SK-N-SH (cell line): ENCODE results near the gene IQCN. TPM values are rescaled to one million over a fixed set of nuclear protein-coding genes. Genes with fewer than 3 reads are reported as not detected.

ENCODE experiments used
- CTCF ChIA-PET: fragments of 300-600, 350-600 bp; formaldehyde crosslinking; extraction: SDS; loops from one replicate; lab custom pipeline; 2021; lab: Yijun Ruan, JAX
- POLR2A ChIA-PET: fragments of 350-600 bp; sonication (Branson Sonifier 250); formaldehyde crosslinking; extraction: SDS; loops from one replicate; lab custom pipeline; 2020; ENCODE audit warnings: antibody characterized with exemption, inconsistent platforms; lab: Yijun Ruan, JAX
- DNase-seq: peaks from one replicate; pipeline ENCODE4 v3.0.0; 2012
- H2AFZ ChIP-seq: fragments of 200-600 bp; sonication (generic); 2 replicates; pipeline ENCODE4 v1.8.1; 2016; ENCODE audit warnings: antibody characterized with exemption, mild to moderate bottlenecking, low read depth
- H3F3A ChIP-seq: fragments of 200-600 bp; sonication (generic); replicated peaks from 2 replicates; pipeline ENCODE3; 2016; ENCODE audit warnings: antibody characterized with exemption, mild to moderate bottlenecking; ENCODE audit not compliant: insufficient read depth
- H3K27ac ChIP-seq, 2 experiments: fragments of 200-500 bp in 1 of 2; fragments of 200-600 bp in 1 of 2; sonication (Bioruptor generic) in 1 of 2; sonication (generic), shearing (Covaris generic) in 1 of 2; 2 replicates each; pipeline versions ENCODE4 v1.5.1 to v1.6.1; 2014 to 2016; ENCODE audit warnings: low read depth in 2 of 2, inconsistent platforms in 1 of 2, low read length in 1 of 2, mild to moderate bottlenecking in 1 of 2, mixed read lengths in 1 of 2
- H3K27me3 ChIP-seq: fragments of 200-600 bp; sonication (generic), shearing (Covaris generic); 2 replicates; pipeline ENCODE4 v1.6.1; 2016; ENCODE audit warnings: mixed run types; ENCODE audit not compliant: insufficient read depth
- H3K36me3 ChIP-seq, 2 experiments: fragments of 200-500 bp in 1 of 2; fragments of 200-600 bp in 1 of 2; sonication (Bioruptor generic) in 1 of 2; sonication (generic) in 1 of 2; replicated peaks in 1 of 2; 2 replicates each; pipeline versions ENCODE3 to v1.5.1; 2014 to 2016; ENCODE audit warnings: low read length in 1 of 2, mild to moderate bottlenecking in 1 of 2; ENCODE audit not compliant: insufficient read depth in 2 of 2, control insufficient read depth in 1 of 2
- H3K4me1 ChIP-seq, 2 experiments: fragments of 200-500 bp in 1 of 2; fragments of 200-600 bp in 1 of 2; sonication (Bioruptor generic) in 1 of 2; sonication (generic), shearing (Covaris generic) in 1 of 2; 2 replicates each; pipeline versions ENCODE4 v1.5.1 to v1.6.1; 2014 to 2016; ENCODE audit warnings: low read depth in 1 of 2, low read length in 1 of 2, mixed run types in 1 of 2; ENCODE audit not compliant: insufficient read depth in 2 of 2, control insufficient read depth in 1 of 2
- H3K4me2 ChIP-seq: fragments of 200-600 bp; sonication (generic), shearing (Covaris generic); 2 replicates; pipeline ENCODE4 v1.6.1; 2017; ENCODE audit warnings: mixed run types
- H3K4me3 ChIP-seq, 2 experiments: fragments of 200-500 bp in 1 of 2; fragments of 200-600 bp in 1 of 2; sonication (Bioruptor generic) in 1 of 2; sonication (generic), shearing (Covaris generic) in 1 of 2; 2 replicates each; pipeline versions ENCODE4 v1.5.1 to v1.8.1; 2014 to 2016; ENCODE audit warnings: low read depth in 2 of 2, inconsistent platforms in 1 of 2, low read length in 1 of 2, mild to moderate bottlenecking in 1 of 2, mixed read lengths in 1 of 2, moderate library complexity in 1 of 2
- H3K79me2 ChIP-seq: fragments of 200-600 bp; sonication (generic); 2 replicates; pipeline ENCODE4 v1.8.1; 2017; ENCODE audit warnings: mild to moderate bottlenecking; ENCODE audit not compliant: insufficient read depth
- H3K9ac ChIP-seq: fragments of 200-600 bp; sonication (generic); 2 replicates; pipeline ENCODE4 v1.6.1; 2017; ENCODE audit warnings: mixed run types
- H3K9me2 ChIP-seq: fragments of 200-600 bp; sonication (generic); 2 replicates; pipeline ENCODE4 v1.6.1; 2017; ENCODE audit warnings: mixed run types
- H3K9me3 ChIP-seq: fragments of 200-600 bp; sonication (generic); 2 replicates; pipeline ENCODE4 v1.6.1; 2017; ENCODE audit warnings: mixed run types, mild to moderate bottlenecking, moderate library complexity
- H4K20me1 ChIP-seq: fragments of 200-600 bp; sonication (generic); 2 replicates; pipeline ENCODE4 v1.6.1; 2017; ENCODE audit warnings: mild to moderate bottlenecking, mixed run types; ENCODE audit not compliant: insufficient read depth
- CHD2 ChIP-seq: fragments of 150-350 bp; IDR thresholded peaks from 2 replicates; pipeline ENCODE4 v1.6.1; 2018; ENCODE audit warnings: low read length; ENCODE audit not compliant: partially characterized antibody
- ELF1 ChIP-seq: IDR thresholded peaks from 2 replicates; pipeline ENCODE4 v1.4.0; 2012
- EP300 ChIP-seq, 2 experiments: IDR thresholded peaks; 2 replicates each; pipeline versions ENCODE4 v1.4.0 to v1.6.1; 2012; ENCODE audit warnings: borderline replicate concordance in 1 of 2, low read depth in 1 of 2, low read length in 1 of 2
- EZH2phosphoT487 ChIP-seq: fragments of 200-600 bp; sonication (generic); IDR thresholded peaks from 2 replicates; pipeline ENCODE4 v1.6.1; 2017; ENCODE audit warnings: low read depth, mixed run types, mild to moderate bottlenecking, antibody characterized with exemption, moderate library complexity, borderline replicate concordance
- FOXJ3 ChIP-seq: sonication (generic); formaldehyde crosslinking; IDR thresholded peaks from 2 replicates; pipeline ENCODE4 v1.5.1; 2020; ENCODE audit warnings: mild to moderate bottlenecking, missing genetic modification reagents
- JUND ChIP-seq: IDR thresholded peaks from 2 replicates; pipeline ENCODE4 v1.4.0; 2012
- MXI1 ChIP-seq: IDR thresholded peaks from 2 replicates; pipeline ENCODE4 v1.6.1; 2012; ENCODE audit warnings: mild to moderate bottlenecking, low read depth, low read length, improper control_type of control experiment
- NFIC ChIP-seq: IDR thresholded peaks from 2 replicates; pipeline ENCODE4 v1.4.0; 2012; ENCODE audit warnings: borderline replicate concordance
- NRF1 ChIP-seq: IDR thresholded peaks from 2 replicates; pipeline ENCODE4 v1.6.1; 2012; ENCODE audit warnings: low read depth, mild to moderate bottlenecking, low read length
- POLR2AphosphoS5 ChIP-seq: IDR thresholded peaks from 2 replicates; pipeline ENCODE4 v1.6.1; 2012; ENCODE audit warnings: low read depth, low read length
- RAD21 ChIP-seq: IDR thresholded peaks from 2 replicates; pipeline ENCODE4 v1.6.1; 2012; ENCODE audit warnings: mild to moderate bottlenecking, low read length
- RXRA ChIP-seq: IDR thresholded peaks from 2 replicates; pipeline ENCODE4 v1.4.0; 2012; ENCODE audit warnings: low read depth, mild to moderate bottlenecking, borderline replicate concordance
- TEAD4 ChIP-seq: IDR thresholded peaks from 2 replicates; pipeline ENCODE4 v1.4.0; 2012; ENCODE audit warnings: mild to moderate bottlenecking, borderline replicate concordance; ENCODE audit not compliant: insufficient read depth
- YY1 ChIP-seq: IDR thresholded peaks from 2 replicates; pipeline ENCODE4 v1.4.0; 2012; ENCODE audit warnings: low read depth, mild to moderate bottlenecking
- WGBS: methylation state at CpG from one replicate; pipeline ENCODE4 v1.1.6; 2017; ENCODE audit warnings: low lambda C conversion rate; 5-methylcytosine and 5-hydroxymethylcytosine counted together
- polyA plus RNA-seq, 3 experiments: library from polyadenylated mRNA; depleted of rRNA; stranded (reverse); fragments of >200 nt; gene quantifications; 2 replicates each; pipeline ENCODE4 v1.2.3, GENCODE V29; 2012
- TF ChIP-seq, protein P1 (sequence below): fragments of 150-350 bp; IDR thresholded peaks from 2 replicates; pipeline ENCODE4 v1.6.1; 2017; ENCODE audit warnings: antibody characterized with exemption, low read length, low read depth, borderline replicate concordance
- TF ChIP-seq, protein P2 (sequence below): IDR thresholded peaks from 2 replicates; pipeline ENCODE4; 2012

IQCN gene
- polyA plus RNA-seq, 1 of the 3 experiments (the other 2 are of a cell fraction) = 2.5 TPM

DNA sequence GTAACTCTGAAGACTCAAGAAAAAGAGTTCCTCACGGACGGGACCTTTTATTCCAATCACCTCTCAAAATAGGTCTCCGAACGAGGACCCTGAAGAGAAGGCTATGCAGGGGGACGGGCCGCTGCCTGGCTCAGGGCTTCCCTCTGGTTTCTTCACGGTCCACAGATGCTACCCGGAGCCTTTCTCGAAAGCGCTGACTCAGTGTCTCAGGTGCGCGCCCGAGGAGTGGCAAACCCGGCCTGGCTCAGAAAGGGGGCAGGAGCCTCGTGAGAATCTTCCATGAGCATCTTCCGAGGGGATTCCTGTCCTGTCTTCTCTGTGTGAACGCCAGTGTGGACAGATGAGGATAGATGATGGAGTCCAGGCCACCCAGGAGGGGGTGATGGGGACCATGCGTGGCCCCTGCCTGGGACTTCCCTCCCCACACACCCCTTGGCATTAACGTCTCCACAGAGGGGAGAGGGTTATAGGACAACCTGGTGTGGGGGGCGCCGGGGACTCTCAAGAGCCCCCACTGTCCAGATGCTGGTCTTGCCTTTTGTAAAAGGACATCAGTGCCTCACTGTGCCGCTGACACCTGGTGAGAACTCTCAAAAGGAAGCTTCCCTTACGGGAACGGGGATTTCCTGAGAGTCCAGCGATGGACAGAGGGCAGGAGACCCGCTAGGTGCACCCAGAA, 32.1 kb upstream of the IQCN start:
- H3K9me3 ChIP-seq = no peaks in the 10 kb centered on the region
- POLR2A ChIA-PET = interaction anchor here (2.2 kb wide), 2 partner anchors 16 to 25 kb away, joined by 19 to 50 read pairs; partner anchors contain the start of genes JUND and LSM4
- WGBS = 92% methylated on average over 26 of the region's 26 CpGs
- TF ChIP-seq EP300 (IDR thresholded peaks at IDR 0.05; ENCODE audit: borderline replicate concordance in 1 of 2, low read depth in 1 of 2, low read length in 1 of 2) (no peak), RXRA (no peak), EZH2phosphoT487 (no peak), NFIC (no peak), NRF1 (no peak), MXI1 (no peak), TEAD4 (no peak), YY1 (no peak), JUND (no peak), ELF1 (no peak), POLR2AphosphoS5 (no peak), RAD21 (no peak), CHD2 (no peak), FOXJ3 (CRISPR knock-in tag) (no peak)
- TF ChIP-seq, protein P1, sequence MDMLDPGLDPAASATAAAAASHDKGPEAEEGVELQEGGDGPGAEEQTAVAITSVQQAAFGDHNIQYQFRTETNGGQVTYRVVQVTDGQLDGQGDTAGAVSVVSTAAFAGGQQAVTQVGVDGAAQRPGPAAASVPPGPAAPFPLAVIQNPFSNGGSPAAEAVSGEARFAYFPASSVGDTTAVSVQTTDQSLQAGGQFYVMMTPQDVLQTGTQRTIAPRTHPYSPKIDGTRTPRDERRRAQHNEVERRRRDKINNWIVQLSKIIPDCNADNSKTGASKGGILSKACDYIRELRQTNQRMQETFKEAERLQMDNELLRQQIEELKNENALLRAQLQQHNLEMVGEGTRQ = no peak
- TF ChIP-seq, protein P2, sequence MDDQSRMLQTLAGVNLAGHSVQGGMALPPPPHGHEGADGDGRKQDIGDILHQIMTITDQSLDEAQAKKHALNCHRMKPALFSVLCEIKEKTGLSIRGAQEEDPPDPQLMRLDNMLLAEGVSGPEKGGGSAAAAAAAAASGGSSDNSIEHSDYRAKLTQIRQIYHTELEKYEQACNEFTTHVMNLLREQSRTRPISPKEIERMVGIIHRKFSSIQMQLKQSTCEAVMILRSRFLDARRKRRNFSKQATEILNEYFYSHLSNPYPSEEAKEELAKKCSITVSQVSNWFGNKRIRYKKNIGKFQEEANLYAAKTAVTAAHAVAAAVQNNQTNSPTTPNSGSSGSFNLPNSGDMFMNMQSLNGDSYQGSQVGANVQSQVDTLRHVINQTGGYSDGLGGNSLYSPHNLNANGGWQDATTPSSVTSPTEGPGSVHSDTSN = no peak
- TF ChIP-seq, all 33 proteins: peak for 0
- no peaks in the 10 kb centered on the region for H3K79me2 ChIP-seq
- CTCF ChIA-PET = interaction anchor here (0.9 to 1.3 kb wide), 4 partner anchors 15 to 28 kb away, joined by 3 to 5 read pairs (median 4); no protein-coding TSS in a partner anchor
- H3F3A ChIP-seq = peaks cover 18% of the 10 kb centered on the region
- no peak overlapping the region for H3K9ac ChIP-seq
- H3K27me3 ChIP-seq = no peaks in the 10 kb centered on the region
- peak overlapping the region; percentile 97 to 98; a peak in 3 of 4 replicates for H3K27ac ChIP-seq
- no peaks in the 10 kb centered on the region for H3K9me2 ChIP-seq
- peaks cover 0 to 41% of the 10 kb centered on the region in 2 experiments for H3K36me3 ChIP-seq
- no peak overlapping the region for H3K4me3 ChIP-seq
- H4K20me1 ChIP-seq = no peaks in the 10 kb centered on the region
- H2AFZ ChIP-seq = no peak overlapping the region
- no peak overlapping the region for H3K4me2 ChIP-seq
- peaks cover 18 to 23% of the 10 kb centered on the region in 2 experiments; a peak in 3 of 4 replicates for H3K4me1 ChIP-seq
- DNase-seq = peak; percentile 15
